AG04450 (cell line): ENCODE results near the gene AUTS2. TPM values are rescaled to one million over a fixed set of nuclear protein-coding genes. Genes with fewer than 3 reads are reported as not detected.
"Not testable (repeated sequence)": the region's sequence is repeated elsewhere in the genome, so short reads cannot be mapped to it uniquely, and the experiment has no call there.

Experiments used
- CTCF ChIA-PET: fragments of 300-600, 350-600 bp; formaldehyde crosslinking; extraction: SDS; loops from one replicate; lab custom pipeline; 2022; ENCODE audit warnings: antibody characterized with exemption, inconsistent platforms; lab: Charles Lee
- POLR2A ChIA-PET: fragments of 350-600 bp; formaldehyde crosslinking; extraction: SDS; loops from one replicate; lab custom pipeline; 2021; ENCODE audit warnings: antibody characterized with exemption, inconsistent platforms; lab: Yijun Ruan, JAX
- DNase-seq: peaks from one replicate; pipeline ENCODE4 v3.0.0-alpha.2; 2011; ENCODE audit warnings: low read depth, low spot score
- H3K27ac ChIP-seq: one replicate; pipeline ENCODE4 v1.5.1; 2012; ENCODE audit warnings: low read depth, low read length, control low read depth
- H3K27me3 ChIP-seq: one replicate; pipeline ENCODE4 v1.6.0; 2012; ENCODE audit warnings: low read length; ENCODE audit not compliant: control insufficient read depth, insufficient read depth
- H3K4me3 ChIP-seq: 2 replicates; pipeline ENCODE4 v1.5.1; 2011; ENCODE audit warnings: mild to moderate bottlenecking, low read depth, low read length, control low read depth
- H3K9me3 ChIP-seq: 2 replicates; pipeline ENCODE4 v1.5.1; 2012; ENCODE audit warnings: low read length; ENCODE audit not compliant: control insufficient read depth, insufficient read depth
- CTCF ChIP-seq: IDR thresholded peaks from 2 replicates; pipeline ENCODE4 v1.5.1; 2011; ENCODE audit warnings: low read depth, low read length, control low read depth, inconsistent platforms
- polyA plus RNA-seq: library from polyadenylated mRNA; depleted of rRNA; stranded (reverse); fragments of >200 nt; gene quantifications from 2 replicates; pipeline ENCODE4 v1.2.3, GENCODE V29; 2011

The AUTS2 gene
- polyA plus RNA-seq, 1 experiment, result 1.5 TPM

- Histone ChIP-seq H3K27me3 (peaks cover 4% of the 10 kb centered on the region), H3K27ac (no peak overlapping the region), H3K4me3 (no peak overlapping the region), H3K9me3 (no peaks in the 10 kb centered on the region)
- no peak for DNase-seq
- TF ChIP-seq CTCF, result no peak
- POLR2A ChIA-PET, result no interaction called here
- CTCF ChIA-PET, result interaction anchor here (1.0 kb wide), 1 partner anchor 17 kb away, joined by 3 read pairs; no protein-coding TSS in a partner anchor
Observed at GRCh38 chr7:70590126-70590854, 992.0 kb downstream of the AUTS2 start.

GRCh38 chr7:70591643-70592042 lies 993.4 kb downstream of the AUTS2 start:
- POLR2A ChIA-PET, result no interaction called here
- Histone ChIP-seq H3K27ac (no peak overlapping the region), H3K4me3 (no peak overlapping the region), H3K27me3 (peaks cover 14% of the 10 kb centered on the region), H3K9me3 (no peaks in the 10 kb centered on the region; the same call in 1 of the 2 replicates)
- DNase-seq, result no peak
- no peak for TF ChIP-seq CTCF
- CTCF ChIA-PET, result no interaction called here

GRCh38 chr7:70592171-70592570 lies 993.9 kb downstream of the AUTS2 start:
- no peak overlapping the region for H3K4me3 ChIP-seq
- CTCF ChIA-PET, result no interaction called here
- no peak overlapping the region for H3K27ac ChIP-seq
- H3K9me3 ChIP-seq, result no peaks in the 10 kb centered on the region; the same call in 1 of the 2 replicates
- H3K27me3 ChIP-seq, result peaks cover 19% of the 10 kb centered on the region
- no peak for DNase-seq
- POLR2A ChIA-PET, result no interaction called here
- no peak for TF ChIP-seq CTCF

GRCh38 chr7:70594170-70594569 lies 995.9 kb downstream of the AUTS2 start:
- no peak for DNase-seq
- CTCF ChIA-PET, result no interaction called here
- no peak for TF ChIP-seq CTCF
- no peak overlapping the region for H3K4me3 ChIP-seq
- H3K27me3 ChIP-seq, result peaks cover 20% of the 10 kb centered on the region
- H3K27ac ChIP-seq, result no peak overlapping the region
- POLR2A ChIA-PET, result no interaction called here
- H3K9me3 ChIP-seq, result no peaks in the 10 kb centered on the region; the same call in 1 of the 2 replicates

GRCh38 chr7:70594885-70595284 lies 996.6 kb downstream of the AUTS2 start:
- DNase-seq, H3K27ac ChIP-seq, POLR2A ChIA-PET, H3K9me3 ChIP-seq, H3K4me3 ChIP-seq: not testable (repeated sequence)
- peaks cover 26% of the 10 kb centered on the region for H3K27me3 ChIP-seq
- CTCF ChIA-PET, result interaction anchor here (0.5 kb wide), 1 partner anchor 11 kb away, joined by 3 read pairs; no protein-coding TSS in a partner anchor
